OCI-LY3 (cell line): ENCODE data around the gene PTPRN2.
"Not testable (repeated sequence)": the region's sequence is repeated elsewhere in the genome, so short reads cannot be mapped to it uniquely, and the experiment has no call there.

Source experiments
- CTCF ChIP-seq: fragments of 200-600, 300-600 bp; sonication (generic); IDR thresholded peaks from 2 replicates; pipeline ENCODE4 v1.5.1; 2014; ENCODE audit warnings: antibody characterized with exemption, low read length, low read depth
- EZH2phosphoT487 ChIP-seq: fragments of 200-600 bp; shearing (Covaris generic); IDR thresholded peaks from 2 replicates; pipeline ENCODE4 v1.6.1; 2018; ENCODE audit warnings: antibody characterized with exemption, mixed run types, low read depth

- not testable (repeated sequence) for TF ChIP-seq CTCF, EZH2phosphoT487
Observed at GRCh38 chr7:157980341-157980731, 607.3 kb downstream of the PTPRN2 start.
